GM23338 (cell line): Measurements from ENCODE around the gene ARFIP1. TPM values are rescaled to one million over a fixed set of nuclear protein-coding genes. Genes with fewer than 3 reads are reported as not detected.

Source experiments
- ATAC-seq: fragments of 200-7000 bp; cut with Tn5 transposase; 3 replicates; pipeline ENCODE4 v1.9.1; 2020
- DNase-seq: peaks from one replicate; pipeline ENCODE4 v3.0.0-alpha.2; 2015; ENCODE audit warnings: low spot score
- H2AFZ ChIP-seq: fragments of 200-600 bp; sonication (generic); 2 replicates; pipeline ENCODE4 v1.8.0; 2016; ENCODE audit warnings: antibody characterized with exemption, mild to moderate bottlenecking, moderate library complexity
- H3F3A ChIP-seq: fragments of 200-600 bp; sonication (generic); replicated peaks from 2 replicates; pipeline ENCODE4 v1.8.0; 2017; ENCODE audit warnings: antibody characterized with exemption, mixed run types, low read depth
- H3K27ac ChIP-seq: fragments of 200-600 bp; sonication (generic); 2 replicates; pipeline ENCODE4 v1.6.1; 2016; ENCODE audit warnings: low read depth
- H3K27me3 ChIP-seq: fragments of 200-600 bp; sonication (generic); 2 replicates; pipeline ENCODE4 v1.8.0; 2016; ENCODE audit warnings: mild to moderate bottlenecking, mixed run types, moderate library complexity; ENCODE audit not compliant: insufficient read depth
- H3K36me3 ChIP-seq: fragments of 200-600 bp; sonication (generic); 2 replicates; pipeline ENCODE4 v1.8.0; 2016; ENCODE audit warnings: mild to moderate bottlenecking; ENCODE audit not compliant: insufficient read depth
- H3K4me1 ChIP-seq: fragments of 200-600 bp; sonication (generic); 2 replicates; pipeline ENCODE4 v1.8.0; 2016; ENCODE audit warnings: mild to moderate bottlenecking, moderate library complexity; ENCODE audit not compliant: insufficient read depth
- H3K4me2 ChIP-seq: fragments of 200-600 bp; sonication (generic); 2 replicates; pipeline ENCODE4 v1.7.1; 2017; ENCODE audit warnings: mixed run types
- H3K4me3 ChIP-seq: fragments of 200-600 bp; sonication (generic); 2 replicates; pipeline ENCODE4 v1.6.1; 2016; ENCODE audit warnings: mixed run types
- H3K79me2 ChIP-seq: fragments of 200-600 bp; sonication (generic); replicated peaks from 2 replicates; pipeline ENCODE4 v1.8.0; 2017; ENCODE audit warnings: mild to moderate bottlenecking; ENCODE audit not compliant: insufficient read depth
- H3K9me2 ChIP-seq: fragments of 200-600 bp; sonication (generic); 2 replicates; pipeline ENCODE4 v1.8.0; 2017; ENCODE audit not compliant: insufficient read depth
- H4K20me1 ChIP-seq: fragments of 200-600 bp; sonication (generic); replicated peaks from 2 replicates; pipeline ENCODE4 v1.8.0; 2017; ENCODE audit warnings: mild to moderate bottlenecking; ENCODE audit not compliant: insufficient read depth
- H3K27ac Mint-ChIP-seq: 2 replicates; pipeline ENCODE4 v1.8.0; 2020; ENCODE audit warnings: inconsistent platforms, mild to moderate bottlenecking, moderate library complexity, mixed read lengths
- H3K27me3 Mint-ChIP-seq: 3 replicates; pipeline ENCODE4 v1.8.0; 2022; ENCODE audit warnings: low read depth, mild to moderate bottlenecking, moderate library complexity, mixed read lengths, inconsistent platforms; ENCODE audit not compliant: insufficient read depth, poor library complexity
- H3K36me3 Mint-ChIP-seq: 3 replicates; pipeline ENCODE4 v1.8.0; 2021; ENCODE audit warnings: low read depth, mild to moderate bottlenecking, inconsistent platforms, moderate library complexity, mixed read lengths
- H3K4me1 Mint-ChIP-seq: 3 replicates; pipeline ENCODE4 v1.8.0; 2020; ENCODE audit warnings: mild to moderate bottlenecking, inconsistent platforms, mixed read lengths
- H3K4me3 Mint-ChIP-seq: 3 replicates; pipeline ENCODE4 v1.8.0; 2021; ENCODE audit warnings: moderate library complexity, mild to moderate bottlenecking, inconsistent platforms, mixed read lengths
- H3K9me3 Mint-ChIP-seq: 3 replicates; pipeline ENCODE4 v1.8.0; 2020; ENCODE audit warnings: moderate library complexity, mild to moderate bottlenecking, inconsistent platforms, mixed read lengths
- CREB1 ChIP-seq: fragments of 250-450 bp; sonication (Bioruptor Pico); IDR thresholded peaks from 2 replicates; pipeline ENCODE4 v1.5.0; 2020; ENCODE audit warnings: low read depth, mild to moderate bottlenecking, moderate library complexity
- ETS1 ChIP-seq: IDR thresholded peaks from 2 replicates; pipeline ENCODE4 v1.6.1; 2016; ENCODE audit warnings: antibody characterized with exemption
- EZH2 ChIP-seq: fragments of 200-600 bp; sonication (generic); IDR thresholded peaks from one replicate; pipeline ENCODE4 v1.8.0; 2017; ENCODE audit warnings: antibody characterized with exemption, mild to moderate bottlenecking, low read depth; ENCODE audit not compliant: unreplicated experiment
- JUNB ChIP-seq: IDR thresholded peaks from one replicate; pipeline ENCODE4 v1.6.1; 2016; ENCODE audit warnings: antibody characterized with exemption; ENCODE audit not compliant: unreplicated experiment
- POLR2AphosphoS5 ChIP-seq: IDR thresholded peaks from 2 replicates; pipeline ENCODE4 v1.6.1; 2016; ENCODE audit warnings: antibody characterized with exemption, low read depth
- REST ChIP-seq: IDR thresholded peaks from one replicate; pipeline ENCODE4 v1.6.1; 2018; ENCODE audit warnings: antibody characterized with exemption; ENCODE audit not compliant: unreplicated experiment
- STAT1 ChIP-seq: IDR thresholded peaks from one replicate; pipeline ENCODE4 v1.6.1; 2016; ENCODE audit warnings: antibody characterized with exemption; ENCODE audit not compliant: unreplicated experiment
- ZNF114 ChIP-seq: fragments of 250-450 bp; sonication (Bioruptor Pico); IDR thresholded peaks from 2 replicates; pipeline ENCODE4 v1.5.0; 2020; ENCODE audit warnings: mild to moderate bottlenecking, moderate library complexity
- ZNF331 ChIP-seq: fragments of 250-450 bp; sonication (Bioruptor Pico); IDR thresholded peaks from 2 replicates; pipeline ENCODE4 v1.5.0; 2020; ENCODE audit warnings: low read depth, mild to moderate bottlenecking, moderate library complexity
- polyA plus RNA-seq: library from polyadenylated mRNA; unstranded; fragments of >200 nt; fragmentation: Nextera tagmentation; extraction: Ambion mirVana; gene quantifications from 2 replicates; pipeline ENCODE4 v1.2.1, GENCODE V29; 2016
- total RNA-seq: library from RNA; depleted of rRNA; stranded (reverse); fragments of >200 nt; shearing (Covaris generic); gene quantifications from 2 replicates; pipeline ENCODE4 v1.2.3, GENCODE V29; 2014
- TF ChIP-seq, protein P1 (sequence below), 2 experiments: fragments of 200-600 bp in 1 of 2; sonication (generic) in 1 of 2; conservative IDR thresholded peaks; 2 replicates each; pipeline versions ENCODE4 v1.5.1 to v1.6.1; 2016 to 2017; ENCODE audit warnings: antibody characterized with exemption in 2 of 2, low read depth in 2 of 2, mild to moderate bottlenecking in 2 of 2, moderate library complexity in 1 of 2
- TF ChIP-seq, protein P2 (sequence below): fragments of 250-450 bp; sonication (Bioruptor Pico); IDR thresholded peaks from 2 replicates; pipeline ENCODE4 v1.5.0; 2020; ENCODE audit warnings: mild to moderate bottlenecking, moderate library complexity

ARFIP1 gene
- total and polyA plus RNA-seq, 2 experiments from 2014 or later, result 46.0 to 49.6 TPM

DNA sequence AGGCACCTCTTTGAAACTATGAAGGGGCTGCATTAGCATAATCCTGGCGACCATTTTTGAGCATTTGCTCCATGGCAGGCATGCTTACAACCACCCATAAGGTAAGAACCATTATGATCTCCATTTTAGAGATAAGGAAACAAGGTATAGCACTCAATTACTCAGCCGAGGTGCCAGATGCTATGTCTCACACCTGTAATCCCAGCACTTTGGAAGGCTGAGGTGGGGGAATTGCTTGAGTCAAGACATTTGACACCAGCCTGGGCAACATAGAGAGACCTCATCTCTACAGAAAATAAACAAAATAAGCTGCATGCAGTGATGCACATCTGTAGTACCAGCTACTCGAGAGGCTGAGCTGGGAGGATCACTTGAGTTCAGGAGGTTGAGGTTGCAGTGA, 43.8 kb upstream of the ARFIP1 start (continued):
- TF ChIP-seq REST (no peak), ZNF331 (CRISPR knock-in tag) (no peak), POLR2AphosphoS5 (no peak), ZNF114 (CRISPR knock-in tag) (no peak)
- TF ChIP-seq, protein P1, sequence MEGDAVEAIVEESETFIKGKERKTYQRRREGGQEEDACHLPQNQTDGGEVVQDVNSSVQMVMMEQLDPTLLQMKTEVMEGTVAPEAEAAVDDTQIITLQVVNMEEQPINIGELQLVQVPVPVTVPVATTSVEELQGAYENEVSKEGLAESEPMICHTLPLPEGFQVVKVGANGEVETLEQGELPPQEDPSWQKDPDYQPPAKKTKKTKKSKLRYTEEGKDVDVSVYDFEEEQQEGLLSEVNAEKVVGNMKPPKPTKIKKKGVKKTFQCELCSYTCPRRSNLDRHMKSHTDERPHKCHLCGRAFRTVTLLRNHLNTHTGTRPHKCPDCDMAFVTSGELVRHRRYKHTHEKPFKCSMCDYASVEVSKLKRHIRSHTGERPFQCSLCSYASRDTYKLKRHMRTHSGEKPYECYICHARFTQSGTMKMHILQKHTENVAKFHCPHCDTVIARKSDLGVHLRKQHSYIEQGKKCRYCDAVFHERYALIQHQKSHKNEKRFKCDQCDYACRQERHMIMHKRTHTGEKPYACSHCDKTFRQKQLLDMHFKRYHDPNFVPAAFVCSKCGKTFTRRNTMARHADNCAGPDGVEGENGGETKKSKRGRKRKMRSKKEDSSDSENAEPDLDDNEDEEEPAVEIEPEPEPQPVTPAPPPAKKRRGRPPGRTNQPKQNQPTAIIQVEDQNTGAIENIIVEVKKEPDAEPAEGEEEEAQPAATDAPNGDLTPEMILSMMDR (conservative IDR thresholded peaks at IDR 0.05; ENCODE audit: low read depth in 2 of 2), result no peak

DNA sequence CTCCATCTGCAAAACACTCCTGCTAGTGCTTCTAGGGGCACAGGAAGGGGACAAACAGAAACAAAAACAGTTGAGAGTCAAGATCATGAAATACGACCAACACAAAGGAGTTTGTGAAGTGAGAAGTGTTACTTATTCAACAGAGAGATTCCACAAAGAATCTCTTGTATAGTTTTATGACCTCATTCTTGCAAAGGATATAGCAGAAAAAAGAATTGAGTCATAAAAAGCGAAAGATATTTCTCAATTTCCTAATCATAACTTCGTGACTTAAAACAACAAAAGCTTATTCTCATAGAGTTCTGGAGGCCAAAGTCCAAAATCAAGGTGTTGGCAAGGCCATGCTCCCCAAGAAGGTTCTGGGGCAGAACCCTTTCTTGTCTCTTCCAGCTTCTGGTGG, 40.9 kb upstream of the ARFIP1 start:
- Mint-ChIP-seq H3K4me1 (peaks cover 19% of the 10 kb centered on the region), H3K4me3 (no peak overlapping the region), H3K27ac (no peak overlapping the region), H3K36me3 (no peaks in the 10 kb centered on the region), H3K27me3 (peaks cover 2% of the 10 kb centered on the region), H3K9me3 (no peaks in the 10 kb centered on the region)
- ATAC-seq, result no peak
- no peak overlapping the region for H3K4me3 ChIP-seq
- H2AFZ ChIP-seq, result peak overlapping the region; percentile 2; the same call in 1 of the 2 replicates
- no peaks in the 10 kb centered on the region for H3K9me2 ChIP-seq
- no peaks in the 10 kb centered on the region for H3F3A ChIP-seq
- H3K4me2 ChIP-seq, result no peak overlapping the region
- no peaks in the 10 kb centered on the region for H3K36me3 ChIP-seq
- no peaks in the 10 kb centered on the region for H3K79me2 ChIP-seq
- H3K27me3 ChIP-seq, result no peaks in the 10 kb centered on the region
- no peaks in the 10 kb centered on the region for H4K20me1 ChIP-seq
- no peak for DNase-seq
- peaks cover 3% of the 10 kb centered on the region; the same call in 1 of the 2 replicates for H3K4me1 ChIP-seq
- H3K27ac ChIP-seq, result no peak overlapping the region
- TF ChIP-seq ETS1 (no peak), EZH2 (no peak), ZNF114 (CRISPR knock-in tag) (no peak), STAT1 (no peak), CREB1 (CRISPR knock-in tag) (no peak), JUNB (no peak), POLR2AphosphoS5 (no peak)
- TF ChIP-seq, protein P2, sequence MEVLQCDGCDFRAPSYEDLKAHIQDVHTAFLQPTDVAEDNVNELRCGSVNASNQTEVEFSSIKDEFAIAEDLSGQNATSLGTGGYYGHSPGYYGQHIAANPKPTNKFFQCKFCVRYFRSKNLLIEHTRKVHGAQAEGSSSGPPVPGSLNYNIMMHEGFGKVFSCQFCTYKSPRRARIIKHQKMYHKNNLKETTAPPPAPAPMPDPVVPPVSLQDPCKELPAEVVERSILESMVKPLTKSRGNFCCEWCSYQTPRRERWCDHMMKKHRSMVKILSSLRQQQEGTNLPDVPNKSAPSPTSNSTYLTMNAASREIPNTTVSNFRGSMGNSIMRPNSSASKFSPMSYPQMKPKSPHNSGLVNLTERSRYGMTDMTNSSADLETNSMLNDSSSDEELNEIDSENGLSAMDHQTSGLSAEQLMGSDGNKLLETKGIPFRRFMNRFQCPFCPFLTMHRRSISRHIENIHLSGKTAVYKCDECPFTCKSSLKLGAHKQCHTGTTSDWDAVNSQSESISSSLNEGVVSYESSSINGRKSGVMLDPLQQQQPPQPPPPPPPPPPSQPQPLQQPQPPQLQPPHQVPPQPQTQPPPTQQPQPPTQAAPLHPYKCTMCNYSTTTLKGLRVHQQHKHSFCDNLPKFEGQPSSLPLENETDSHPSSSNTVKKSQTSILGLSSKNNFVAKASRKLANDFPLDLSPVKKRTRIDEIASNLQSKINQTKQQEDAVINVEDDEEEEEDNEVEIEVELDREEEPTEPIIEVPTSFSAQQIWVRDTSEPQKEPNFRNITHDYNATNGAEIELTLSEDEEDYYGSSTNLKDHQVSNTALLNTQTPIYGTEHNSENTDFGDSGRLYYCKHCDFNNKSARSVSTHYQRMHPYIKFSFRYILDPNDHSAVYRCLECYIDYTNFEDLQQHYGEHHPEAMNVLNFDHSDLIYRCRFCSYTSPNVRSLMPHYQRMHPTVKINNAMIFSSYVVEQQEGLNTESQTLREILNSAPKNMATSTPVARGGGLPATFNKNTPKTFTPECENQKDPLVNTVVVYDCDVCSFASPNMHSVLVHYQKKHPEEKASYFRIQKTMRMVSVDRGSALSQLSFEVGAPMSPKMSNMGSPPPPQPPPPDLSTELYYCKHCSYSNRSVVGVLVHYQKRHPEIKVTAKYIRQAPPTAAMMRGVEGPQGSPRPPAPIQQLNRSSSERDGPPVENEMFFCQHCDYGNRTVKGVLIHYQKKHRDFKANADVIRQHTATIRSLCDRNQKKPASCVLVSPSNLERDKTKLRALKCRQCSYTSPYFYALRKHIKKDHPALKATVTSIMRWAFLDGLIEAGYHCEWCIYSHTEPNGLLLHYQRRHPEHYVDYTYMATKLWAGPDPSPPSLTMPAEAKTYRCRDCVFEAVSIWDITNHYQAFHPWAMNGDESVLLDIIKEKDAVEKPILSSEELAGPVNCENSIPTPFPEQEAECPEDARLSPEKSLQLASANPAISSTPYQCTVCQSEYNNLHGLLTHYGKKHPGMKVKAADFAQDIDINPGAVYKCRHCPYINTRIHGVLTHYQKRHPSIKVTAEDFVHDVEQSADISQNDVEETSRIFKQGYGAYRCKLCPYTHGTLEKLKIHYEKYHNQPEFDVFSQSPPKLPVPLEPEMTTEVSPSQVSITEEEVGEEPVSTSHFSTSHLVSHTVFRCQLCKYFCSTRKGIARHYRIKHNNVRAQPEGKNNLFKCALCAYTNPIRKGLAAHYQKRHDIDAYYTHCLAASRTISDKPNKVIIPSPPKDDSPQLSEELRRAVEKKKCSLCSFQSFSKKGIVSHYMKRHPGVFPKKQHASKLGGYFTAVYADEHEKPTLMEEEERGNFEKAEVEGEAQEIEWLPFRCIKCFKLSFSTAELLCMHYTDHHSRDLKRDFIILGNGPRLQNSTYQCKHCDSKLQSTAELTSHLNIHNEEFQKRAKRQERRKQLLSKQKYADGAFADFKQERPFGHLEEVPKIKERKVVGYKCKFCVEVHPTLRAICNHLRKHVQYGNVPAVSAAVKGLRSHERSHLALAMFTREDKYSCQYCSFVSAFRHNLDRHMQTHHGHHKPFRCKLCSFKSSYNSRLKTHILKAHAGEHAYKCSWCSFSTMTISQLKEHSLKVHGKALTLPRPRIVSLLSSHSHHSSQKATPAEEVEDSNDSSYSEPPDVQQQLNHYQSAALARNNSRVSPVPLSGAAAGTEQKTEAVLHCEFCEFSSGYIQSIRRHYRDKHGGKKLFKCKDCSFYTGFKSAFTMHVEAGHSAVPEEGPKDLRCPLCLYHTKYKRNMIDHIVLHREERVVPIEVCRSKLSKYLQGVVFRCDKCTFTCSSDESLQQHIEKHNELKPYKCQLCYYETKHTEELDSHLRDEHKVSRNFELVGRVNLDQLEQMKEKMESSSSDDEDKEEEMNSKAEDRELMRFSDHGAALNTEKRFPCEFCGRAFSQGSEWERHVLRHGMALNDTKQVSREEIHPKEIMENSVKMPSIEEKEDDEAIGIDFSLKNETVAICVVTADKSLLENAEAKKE (CRISPR knock-in tag), result no peak
